NCI-H146 treated with DMSO at 0.1 percent for 48 hours (cell line): Measurements from ENCODE around the gene CRYBA1.
"Not testable (repeated sequence)": the region's sequence is repeated elsewhere in the genome, so short reads cannot be mapped to it uniquely, and the experiment has no call there.

Experiments used
- DNase-seq: peaks from one replicate; lab custom pipeline; 2025; ENCODE audit not compliant: unreplicated experiment; lab: John Stamatoyannopoulos, UW

Gene CRYBA1

GRCh38 chr17:29237476-29238132 is 9.1 kb upstream of the CRYBA1 start:
- DNase-seq, result no peak

- no peak for DNase-seq
These were observed 8.4 kb upstream of the CRYBA1 start for GRCh38 chr17:29238133-29238850.

GRCh38 chr17:29240477-29240876 is 6.2 kb upstream of the CRYBA1 start:
- DNase-seq, result no peak

- no peak for DNase-seq
These were observed 5.4 kb upstream of the CRYBA1 start for GRCh38 chr17:29240968-29241963.

DNA sequence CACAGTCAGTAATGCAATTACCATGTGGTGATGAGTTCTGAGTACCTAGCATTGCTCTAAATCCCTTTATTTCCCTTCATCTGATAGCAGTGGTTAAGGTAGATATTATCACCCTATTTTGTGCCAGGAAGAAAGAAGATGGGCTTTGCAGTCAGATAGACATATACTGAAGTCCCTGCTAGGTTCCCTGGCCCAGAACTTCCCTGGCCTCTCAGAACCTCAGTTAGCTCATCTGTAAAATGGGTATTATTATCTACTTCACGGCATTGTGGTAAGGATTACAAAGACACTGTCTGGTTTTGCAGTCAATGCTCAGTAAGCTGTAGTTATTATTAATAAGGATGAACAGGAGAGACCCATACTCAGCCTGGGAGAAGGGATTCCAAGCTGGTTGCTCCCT is 4.6 kb upstream of the CRYBA1 start:
- no peak for DNase-seq

DNA sequence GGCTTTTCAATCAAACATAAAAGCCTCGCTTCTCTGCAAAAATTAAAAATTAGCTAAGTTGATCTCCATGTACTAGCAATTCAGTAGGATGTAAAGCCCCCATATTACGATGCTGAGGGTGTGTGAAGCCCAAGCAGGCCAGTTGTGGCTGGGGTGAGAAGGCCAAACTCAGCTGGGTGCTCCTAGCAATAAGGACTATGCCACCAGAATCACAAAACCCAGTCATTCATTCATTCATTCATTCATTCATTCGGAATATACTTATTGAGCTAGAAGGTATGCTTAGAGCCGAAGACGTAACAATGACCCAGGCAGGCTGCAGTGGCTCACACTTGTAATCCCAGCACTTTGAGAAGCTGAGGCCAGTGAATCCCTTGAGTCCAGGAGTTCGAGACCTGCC is 3.9 kb upstream of the CRYBA1 start:
- DNase-seq, result no peak

DNA sequence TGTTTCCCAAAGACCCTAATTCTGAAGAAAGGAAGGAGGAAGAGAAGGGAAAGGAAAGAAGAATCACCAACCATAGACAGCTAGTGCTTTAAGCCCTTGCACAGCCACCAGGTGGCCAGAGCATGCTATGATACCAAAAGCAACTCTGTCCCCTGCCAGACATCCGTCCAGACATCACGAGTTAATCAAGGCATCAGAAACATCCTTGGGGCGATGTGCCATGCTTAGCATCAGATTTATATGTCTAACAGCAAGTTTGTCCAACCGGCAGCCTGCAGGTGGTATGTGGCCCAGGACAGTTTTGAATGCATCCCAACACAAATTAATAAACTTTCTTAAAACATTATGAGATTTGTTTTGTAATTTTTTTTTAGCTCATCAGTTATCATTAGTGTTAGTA is 2.9 kb upstream of the CRYBA1 start:
- DNase-seq, result no peak

GRCh38 chr17:29245401-29245800 is 1.3 kb upstream of the CRYBA1 start:
- no peak for DNase-seq

GRCh38 chr17:29247219-29247618 is 560 bp downstream of the CRYBA1 start:
- DNase-seq, result no peak

DNA sequence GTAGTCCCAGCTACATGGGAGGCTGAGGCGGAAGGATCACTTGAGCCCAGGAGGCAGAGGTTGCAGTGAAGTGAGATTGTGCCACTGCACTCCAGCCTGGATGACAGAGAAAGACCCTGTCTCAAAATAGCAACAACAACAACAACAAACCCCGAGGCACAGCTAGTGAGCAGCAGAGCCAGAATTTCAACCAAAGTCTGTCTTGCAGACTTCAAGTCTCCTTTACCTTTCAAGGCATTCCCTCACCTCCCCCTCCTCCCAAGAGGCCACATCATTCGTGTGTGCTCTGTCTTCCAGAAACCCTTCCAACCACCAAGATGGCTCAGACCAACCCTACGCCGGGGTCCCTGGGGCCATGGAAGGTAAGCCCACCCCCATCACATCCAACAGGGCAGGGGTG is 2.2 kb downstream of the CRYBA1 start:
- no peak for DNase-seq

GRCh38 chr17:29250666-29251065 is 4.0 kb downstream of the CRYBA1 start:
- DNase-seq, result no peak

- DNase-seq, result no peak
These were observed 4.5 kb downstream of the CRYBA1 start for GRCh38 chr17:29251184-29251583.

DNA sequence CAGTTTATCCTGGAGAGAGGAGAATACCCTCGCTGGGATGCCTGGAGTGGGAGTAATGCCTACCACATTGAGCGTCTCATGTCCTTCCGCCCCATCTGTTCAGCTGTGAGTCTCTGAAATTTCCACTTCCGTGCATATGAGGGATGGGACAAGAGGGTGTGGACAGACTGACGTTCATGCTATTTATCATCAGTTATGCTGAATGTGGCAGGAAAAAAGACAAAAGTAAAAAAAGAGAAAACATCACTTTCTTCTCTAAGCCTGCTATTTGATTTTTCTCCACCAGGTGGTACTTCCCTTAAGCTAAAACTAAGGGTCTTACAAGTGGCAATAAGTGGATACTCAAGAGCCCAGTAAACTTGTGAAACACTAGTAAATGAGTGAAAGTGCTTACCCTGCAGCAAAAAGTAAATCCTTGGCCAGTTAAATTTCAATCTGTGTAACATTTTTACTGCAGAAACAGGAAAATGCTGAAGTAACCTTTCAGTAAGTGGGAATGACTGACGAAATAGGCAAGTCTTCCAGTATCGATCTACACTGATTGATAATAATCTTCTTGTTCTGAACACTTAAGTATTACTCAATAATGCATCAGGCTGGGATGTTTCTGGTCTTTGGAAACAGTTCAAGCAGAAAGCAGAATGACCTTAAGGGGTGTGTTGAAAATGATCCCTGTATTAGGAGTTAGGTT is 5.6 kb downstream of the CRYBA1 start:
- DNase-seq, result no peak

DNA sequence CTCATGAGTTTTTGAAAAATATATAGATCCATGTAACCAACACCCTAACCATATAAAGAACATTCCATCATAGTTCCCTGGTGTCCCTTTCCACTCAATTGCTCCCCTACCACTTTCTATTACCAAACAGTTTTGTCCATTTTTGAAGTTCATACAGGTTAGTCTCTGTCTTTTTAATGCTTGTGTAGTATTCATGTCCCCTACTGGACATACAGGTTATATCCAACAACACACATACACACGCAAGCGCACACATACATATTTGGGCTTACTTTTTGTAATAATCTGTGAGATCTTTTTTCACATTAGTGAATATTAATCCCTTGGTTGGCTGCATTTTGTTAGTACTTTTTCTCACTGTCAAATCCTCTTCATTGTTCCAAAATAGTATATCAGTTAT is 6.4 kb downstream of the CRYBA1 start:
- DNase-seq, result no peak

GRCh38 chr17:29255926-29256522 is 9.4 kb downstream of the CRYBA1 start:
- DNase-seq, result no peak

DNA sequence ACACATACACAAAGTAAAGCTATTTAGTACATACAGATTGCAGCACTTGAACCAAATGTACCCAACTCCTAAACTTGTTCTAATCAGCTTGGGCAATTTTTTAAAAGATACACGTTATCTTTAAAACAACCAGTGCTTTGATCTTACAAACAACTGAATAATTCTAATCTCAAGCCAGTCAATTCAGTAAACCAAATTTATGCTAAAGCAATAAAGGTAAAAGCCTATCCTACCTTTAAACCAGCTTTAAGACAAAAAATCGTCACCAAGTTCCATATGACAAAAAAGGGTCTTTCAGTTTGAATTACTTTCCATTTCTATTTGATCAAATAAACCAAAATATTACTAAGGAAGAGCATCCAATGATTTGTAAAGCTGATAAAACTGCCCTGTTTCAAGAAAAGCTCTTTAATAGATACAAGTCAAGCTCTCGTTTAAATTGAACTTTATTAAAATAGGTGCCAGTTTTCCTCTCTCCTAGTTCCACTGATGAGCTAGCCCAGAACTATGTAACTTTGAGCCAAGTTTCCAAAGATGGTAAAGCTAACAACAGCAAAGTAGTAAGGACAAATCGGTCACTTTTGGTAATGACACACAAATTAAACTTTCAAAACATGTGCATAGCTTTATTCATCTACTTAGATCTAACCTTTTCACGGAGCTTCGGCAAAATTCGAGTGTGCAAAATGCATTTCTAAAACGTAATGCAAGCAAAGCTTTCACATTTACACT is 10.2 kb downstream of the CRYBA1 start:
- DNase-seq, result no peak

GRCh38 chr17:29257756-29258155 is 11.1 kb downstream of the CRYBA1 start:
- DNase-seq, result no peak

DNA sequence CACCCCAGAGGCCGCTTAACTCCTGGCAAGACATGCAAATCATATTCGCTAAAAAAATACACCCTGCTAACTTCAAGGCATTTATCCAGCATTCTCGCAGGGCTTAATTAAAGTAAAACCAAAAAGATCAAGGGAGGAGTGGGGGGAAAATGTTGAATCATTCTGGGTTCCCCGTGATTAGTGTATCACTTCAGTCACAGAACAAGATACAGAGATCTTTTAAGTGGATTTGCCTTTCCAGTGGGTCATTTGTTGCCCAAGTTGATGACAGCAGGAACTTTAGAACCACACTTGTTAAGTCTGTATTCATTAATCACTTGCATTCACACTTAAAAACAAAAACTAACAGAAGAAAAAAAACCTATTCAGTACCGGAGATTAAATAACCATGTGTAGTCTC is 17.3 kb downstream of the CRYBA1 start:
- no peak for DNase-seq

DNA sequence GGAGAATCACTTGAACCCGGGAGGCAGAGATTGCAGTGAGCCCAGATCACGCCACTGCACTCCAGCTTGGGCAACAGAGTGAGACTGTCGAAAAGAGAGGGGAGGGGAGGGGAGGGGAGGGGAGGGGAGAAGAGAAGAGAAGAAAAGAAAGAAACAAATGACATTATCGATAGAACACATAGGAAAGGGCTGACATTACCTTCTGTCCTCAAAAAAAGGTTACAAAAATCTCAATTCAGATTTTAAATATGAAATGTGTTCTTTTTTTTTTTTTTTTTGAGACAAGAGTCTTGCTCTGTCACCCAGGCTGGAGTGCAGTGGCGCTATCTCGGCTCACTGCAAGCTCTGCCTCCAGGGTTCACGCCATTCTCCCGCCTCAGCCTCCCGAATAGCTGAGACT is 25.3 kb downstream of the CRYBA1 start:
- not testable (repeated sequence) for DNase-seq

GRCh38 chr17:29273924-29274323 is 27.3 kb downstream of the CRYBA1 start:
- no peak for DNase-seq
